HG02943 (cell line): ENCODE results near the gene SPRR4.
"Not testable (repeated sequence)": the region's sequence is repeated elsewhere in the genome, so short reads cannot be mapped to it uniquely, and the experiment has no call there.

Experiments
- ATAC-seq: cut with Tn5 transposase; IDR thresholded peaks from one replicate; pipeline ENCODE4 v1.9.1; 2021; ENCODE audit warnings: mild to moderate bottlenecking, low read depth, moderate library complexity; ENCODE audit not compliant: unreplicated experiment

SPRR4 gene

DNA sequence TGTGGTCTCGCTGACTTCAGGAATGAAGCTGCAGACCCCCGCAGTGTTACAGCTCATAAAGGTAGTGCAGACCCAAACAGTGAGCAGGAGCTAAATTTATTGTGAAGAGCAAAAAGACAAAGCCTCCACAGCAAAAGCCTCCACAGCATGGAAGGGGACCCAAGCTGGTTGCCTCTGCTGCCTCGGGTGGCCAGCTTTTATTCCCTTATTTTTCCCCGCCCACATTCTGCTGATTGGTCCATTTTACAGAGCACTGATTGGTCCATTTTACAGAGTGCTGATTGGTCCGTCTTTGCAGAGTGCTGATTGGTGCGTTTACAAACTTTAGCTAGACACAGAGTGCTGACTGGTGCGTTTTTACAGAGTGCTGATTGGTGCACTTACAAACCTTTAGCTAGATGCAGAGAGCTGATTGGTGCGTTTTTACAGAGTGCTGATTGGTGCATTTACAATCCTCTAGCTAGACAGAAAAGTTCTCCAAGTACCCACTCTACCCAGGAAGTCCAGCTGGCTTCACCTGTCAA, 40.8 kb downstream of the SPRR4 start:
- ATAC-seq: not testable (repeated sequence)

- not testable (repeated sequence) for ATAC-seq
Observed at GRCh38 chr1:153021829-153022228, 51.4 kb downstream of the SPRR4 start.
